AG04449 (cell line): Measurements from ENCODE around the gene SYNDIG1.

Experiments used
- CTCF ChIA-PET: fragments of 350-600 bp; formaldehyde crosslinking; extraction: SDS; loops from one replicate; lab custom pipeline; 2021; ENCODE audit warnings: antibody characterized with exemption; lab: Yijun Ruan, JAX
- POLR2A ChIA-PET: fragments of 400-600, 350-600 bp; formaldehyde crosslinking; extraction: SDS; loops from one replicate; lab custom pipeline; 2020; ENCODE audit warnings: antibody characterized with exemption, inconsistent platforms; lab: Yijun Ruan, JAX
- DNase-seq: peaks from one replicate; pipeline ENCODE4 v3.0.0-alpha.2; 2010; ENCODE audit warnings: low read depth, low spot score
- H3K4me3 ChIP-seq: 2 replicates; pipeline ENCODE4 v1.5.1; 2011; ENCODE audit warnings: low read depth, mild to moderate bottlenecking, control low read depth, low read length
- CTCF ChIP-seq: IDR thresholded peaks from one replicate; pipeline ENCODE4 v1.5.1; 2011; ENCODE audit warnings: mild to moderate bottlenecking, moderate library complexity, low read length, control low read depth, inconsistent platforms; ENCODE audit not compliant: insufficient read depth; ENCODE audit errors: missing control alignments

The SYNDIG1 gene

GRCh38 chr20:24528583-24529368, 59.3 kb downstream of the SYNDIG1 start:
- DNase-seq: no peak
- ChIA-PET CTCF (no interaction called here), POLR2A (no interaction called here)
- H3K4me3 ChIP-seq: no peak overlapping the region
- no peak for TF ChIP-seq CTCF

- ChIA-PET CTCF (no interaction called here), POLR2A (no interaction called here)
- DNase-seq: no peak
- TF ChIP-seq CTCF: no peak
- H3K4me3 ChIP-seq: no peak overlapping the region
Observed at GRCh38 chr20:24529369-24529719, 59.9 kb downstream of the SYNDIG1 start.

DNA sequence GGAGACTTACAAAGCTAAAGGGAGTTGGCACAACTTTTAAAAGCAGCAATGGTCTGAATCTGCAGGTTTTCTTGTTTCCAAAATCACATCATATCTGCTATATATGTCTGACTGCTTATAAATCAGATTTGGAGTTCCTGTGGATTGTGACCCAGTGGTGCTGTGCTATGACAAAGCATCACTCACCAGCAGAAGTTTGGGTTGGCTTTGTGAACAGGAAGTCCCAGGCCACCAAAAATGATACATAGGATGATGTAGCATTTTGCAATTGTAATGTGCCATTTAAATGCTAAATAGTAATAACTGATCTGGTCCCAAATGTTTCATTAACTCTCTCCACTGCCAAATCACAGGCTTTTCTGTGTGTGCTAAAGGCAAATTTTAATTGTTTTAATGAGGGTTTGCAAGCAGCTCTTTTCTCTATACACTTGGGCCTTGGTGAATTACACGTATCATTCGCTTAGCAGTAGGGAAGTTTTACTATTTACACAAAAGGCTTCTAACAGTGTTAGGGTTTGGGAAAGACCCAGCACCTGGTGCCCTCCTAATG, 60.8 kb downstream of the SYNDIG1 start:
- no peak for DNase-seq
- TF ChIP-seq CTCF: no peak
- CTCF ChIA-PET: no interaction called here
- POLR2A ChIA-PET: no interaction called here
- H3K4me3 ChIP-seq: no peak overlapping the region

DNA sequence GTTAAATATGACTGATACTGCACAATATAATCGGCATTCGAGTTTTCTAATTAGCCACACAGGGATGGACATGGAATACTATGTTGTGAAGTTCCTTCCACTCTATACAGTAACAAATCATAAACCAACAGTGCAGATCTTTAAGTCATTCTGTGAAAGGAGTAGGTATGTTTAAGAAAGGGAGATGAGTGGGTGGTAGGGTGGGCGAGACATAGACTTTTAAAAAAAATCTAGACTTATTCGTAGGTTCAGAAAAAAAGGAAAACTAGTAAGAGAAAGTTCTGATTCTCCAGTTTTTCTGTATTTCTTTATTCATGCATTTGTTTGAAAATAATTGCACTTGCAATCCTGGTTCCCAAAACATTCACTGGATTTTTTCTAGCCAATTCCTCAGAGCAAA, 61.8 kb downstream of the SYNDIG1 start:
- no peak overlapping the region for H3K4me3 ChIP-seq
- ChIA-PET POLR2A (no interaction called here), CTCF (no interaction called here)
- no peak for DNase-seq
- no peak for TF ChIP-seq CTCF

DNA sequence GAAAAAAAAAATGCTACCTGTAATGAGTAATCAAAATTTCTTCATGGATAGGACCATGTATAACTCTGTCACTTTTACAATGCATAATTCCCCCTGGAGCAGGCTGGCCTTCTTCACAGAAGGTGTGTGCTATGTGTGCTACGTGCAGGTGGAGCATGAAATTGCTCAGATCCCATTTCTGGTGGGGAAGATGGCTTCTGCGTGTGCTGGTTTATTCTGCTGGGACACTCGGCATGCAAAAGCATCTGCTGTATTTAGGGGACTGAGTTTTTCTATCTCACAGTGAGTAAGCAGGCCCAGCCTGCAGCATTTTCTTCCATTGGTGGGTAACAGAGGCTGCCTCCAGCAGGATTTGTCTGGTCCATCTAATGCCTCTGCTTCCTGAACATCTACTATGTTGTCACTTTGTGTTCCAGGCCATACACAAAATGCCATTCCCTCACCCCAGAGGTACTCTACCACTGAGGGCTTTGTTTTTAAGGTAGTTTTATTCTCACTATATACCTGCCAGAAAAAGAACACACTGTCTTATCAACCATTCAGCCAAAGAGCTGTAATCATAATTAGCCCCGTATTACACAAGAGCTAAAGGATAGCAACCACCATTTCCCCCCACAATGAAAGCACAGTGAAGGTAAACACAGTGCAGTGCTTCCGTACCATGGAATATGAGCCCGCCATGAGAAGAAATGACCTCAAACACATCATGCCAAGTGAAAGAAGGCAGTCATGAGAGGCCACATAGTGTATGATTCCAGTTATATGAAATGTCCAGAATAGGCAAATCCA, 62.4 kb downstream of the SYNDIG1 start:
- DNase-seq: no peak
- POLR2A ChIA-PET: no interaction called here

More for the DNA sequence above, 62.4 kb downstream of the SYNDIG1 start:
- CTCF ChIA-PET: no interaction called here
- H3K4me3 ChIP-seq: no peak overlapping the region
- no peak for TF ChIP-seq CTCF
